D341Med (cell line): ENCODE data around the gene RAET1G.
"Not testable (repeated sequence)": the region's sequence is repeated elsewhere in the genome, so short reads cannot be mapped to it uniquely, and the experiment has no call there.

ENCODE experiments used
- DNase-seq: peaks from one replicate; pipeline ENCODE4 v3.0.0; 2012; ENCODE audit warnings: low spot score

RAET1G gene

DNA sequence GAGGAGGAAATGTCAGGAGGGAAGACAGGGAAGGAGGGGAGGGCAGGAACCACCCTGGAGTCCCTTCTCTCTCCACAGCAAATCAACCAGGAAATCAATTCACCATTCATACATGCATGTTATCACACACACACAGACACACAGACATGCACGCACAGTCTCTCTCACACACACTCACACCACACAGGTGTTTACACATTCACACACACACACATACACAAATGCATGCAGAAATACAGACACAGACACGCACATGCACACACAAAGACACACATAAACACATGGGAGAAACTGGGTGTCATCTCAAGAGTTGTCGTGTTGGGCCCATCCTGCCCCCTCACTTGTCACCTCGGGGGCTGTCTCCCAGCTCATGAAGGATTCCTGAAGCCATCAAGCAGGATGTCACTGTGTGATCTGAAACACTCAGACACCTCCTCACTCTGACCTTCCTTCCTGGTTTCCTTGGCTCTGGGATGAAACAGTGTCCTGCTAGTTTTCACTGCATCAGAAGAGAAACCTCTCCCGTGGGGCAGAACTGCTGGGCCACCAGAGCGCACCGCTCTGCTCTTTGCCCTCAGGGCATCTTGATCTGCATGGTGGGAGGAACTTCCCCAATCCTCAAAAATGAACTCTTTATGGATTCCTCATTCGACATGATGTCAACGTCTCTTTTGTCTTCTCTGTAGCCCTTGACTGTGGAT, 9.2 kb downstream of the RAET1G start:
- no peak for DNase-seq

GRCh38 chr6:149913085-149913484, 9.8 kb downstream of the RAET1G start:
- no peak for DNase-seq

DNA sequence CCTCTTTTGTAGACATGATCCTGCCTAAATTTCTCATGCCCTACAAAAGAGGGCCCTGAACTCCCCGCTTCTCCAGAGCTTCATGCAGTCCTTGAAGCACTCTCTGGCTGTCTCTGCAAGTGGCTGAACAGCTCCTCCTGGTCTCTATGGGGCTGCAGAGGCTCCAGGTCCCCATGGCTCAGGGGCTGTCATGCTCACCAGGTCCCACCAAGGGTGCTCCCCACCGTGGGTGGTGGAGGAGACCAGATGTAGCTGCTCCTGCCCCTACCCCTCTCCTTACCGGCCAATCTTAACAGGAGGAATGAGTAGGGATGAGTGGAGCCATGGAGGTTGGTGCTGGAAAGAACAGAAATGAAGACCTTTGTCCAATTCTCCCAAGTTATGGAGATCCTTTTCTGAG, 10.2 kb downstream of the RAET1G start:
- DNase-seq: not testable (repeated sequence)

GRCh38 chr6:149910721-149911151, 12.2 kb downstream of the RAET1G start:
- DNase-seq: no peak

GRCh38 chr6:149909701-149910470, 13.0 kb downstream of the RAET1G start:
- no peak for DNase-seq

DNA sequence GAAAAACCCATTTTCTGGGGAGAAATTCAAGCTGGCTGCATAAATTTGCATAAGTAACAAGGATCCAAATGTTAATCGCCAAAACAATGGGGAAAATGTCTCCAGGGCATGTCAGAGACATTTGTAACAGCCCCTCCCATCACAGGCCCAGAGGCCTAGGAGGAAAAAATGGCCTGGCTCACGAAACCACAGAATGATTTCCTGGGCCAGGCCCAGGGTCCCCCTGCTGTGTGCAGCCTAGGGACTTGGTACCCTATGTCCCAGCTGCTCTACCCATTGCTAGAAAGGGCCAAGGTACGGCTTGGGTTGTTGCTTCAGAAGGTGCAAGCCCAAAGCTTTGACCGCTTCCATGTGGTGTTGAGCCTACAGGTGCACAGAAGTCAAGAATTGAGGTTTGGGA, 14.4 kb downstream of the RAET1G start:
- not testable (repeated sequence) for DNase-seq

DNA sequence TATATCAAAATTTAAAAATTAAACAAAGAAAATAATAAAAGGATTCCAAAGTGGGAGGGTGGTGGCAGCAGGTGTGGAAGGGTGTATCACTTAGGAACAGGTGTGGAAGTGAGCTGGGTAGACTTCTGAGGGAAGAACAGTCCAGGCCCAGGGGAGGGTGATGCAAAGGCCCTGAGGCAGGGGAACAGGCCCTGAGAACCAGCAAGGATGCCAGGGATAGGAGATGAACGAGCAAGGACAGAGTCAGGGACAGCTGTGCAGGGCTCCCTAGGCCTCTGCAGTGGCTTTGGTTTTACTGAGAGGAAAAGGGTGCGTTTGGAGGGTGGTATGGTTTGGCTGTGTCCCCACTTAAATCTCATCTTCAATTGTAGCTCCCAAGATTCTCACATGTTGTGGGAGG, 15.6 kb downstream of the RAET1G start:
- DNase-seq: no peak

GRCh38 chr6:149906405-149906804, 16.5 kb downstream of the RAET1G start:
- DNase-seq: no peak

GRCh38 chr6:149905911-149906371, 17.0 kb downstream of the RAET1G start:
- DNase-seq: no peak

DNA sequence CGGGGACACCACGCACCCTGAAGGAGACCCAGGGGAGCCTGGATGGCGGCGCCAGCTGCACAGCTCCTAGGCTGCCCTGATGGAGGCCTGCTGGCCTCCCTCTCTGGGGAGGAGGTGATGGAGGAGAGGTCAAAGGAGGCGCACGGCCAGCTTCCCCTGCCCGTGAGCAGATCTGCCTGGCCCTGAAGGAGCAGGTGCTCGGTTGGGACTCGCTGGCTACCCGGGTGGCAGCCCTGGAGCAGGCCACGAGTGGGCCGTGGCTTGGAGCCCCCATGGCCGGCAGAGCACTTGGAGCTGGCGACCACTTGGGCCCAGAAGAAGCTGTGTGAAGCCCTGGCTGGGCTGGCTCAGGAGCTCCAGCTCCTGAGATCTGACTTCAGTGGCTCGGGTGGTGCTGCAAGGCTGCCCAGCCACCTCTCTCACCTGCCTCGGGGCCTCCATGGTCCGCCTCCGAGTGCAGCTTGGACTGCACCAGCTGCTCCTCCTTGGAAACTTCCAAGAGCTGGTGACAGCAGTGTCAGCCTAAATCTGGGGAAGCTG, 17.5 kb downstream of the RAET1G start:
- no peak for DNase-seq

GRCh38 chr6:149904661-149905370, 18.1 kb downstream of the RAET1G start:
- DNase-seq: no peak

DNA sequence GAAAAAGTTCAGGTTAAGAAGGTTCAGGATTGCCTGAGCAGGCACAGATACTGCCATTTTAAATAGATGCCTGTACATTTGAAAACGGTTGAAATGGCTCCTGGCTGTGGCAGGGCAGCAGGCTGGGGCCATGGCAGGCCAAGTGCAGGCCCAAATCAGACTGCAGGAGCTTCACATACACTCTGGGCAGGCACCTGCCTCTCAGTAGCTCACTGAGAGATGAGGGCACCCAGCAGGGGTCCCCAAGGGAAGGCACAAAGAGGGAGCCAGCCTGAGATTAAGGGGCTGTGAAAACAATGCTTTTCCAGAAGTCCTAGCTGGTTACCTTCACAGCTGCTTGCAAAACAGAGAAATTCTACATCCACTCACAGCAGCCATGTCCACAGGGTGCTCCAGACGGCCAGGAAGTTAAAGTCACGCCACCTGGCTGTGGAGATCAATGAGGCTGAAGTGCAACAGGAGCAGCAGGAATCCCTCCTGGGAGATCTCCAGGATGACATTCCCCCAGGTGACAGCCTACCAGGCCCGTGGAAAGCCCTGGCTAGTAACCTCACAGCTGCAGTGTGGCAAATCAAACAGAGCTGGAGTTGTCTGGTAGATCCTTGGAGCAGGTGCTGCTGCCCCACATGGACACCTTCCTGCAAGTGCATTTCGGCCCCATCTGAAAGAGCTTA, 18.8 kb downstream of the RAET1G start:
- DNase-seq: no peak

DNA sequence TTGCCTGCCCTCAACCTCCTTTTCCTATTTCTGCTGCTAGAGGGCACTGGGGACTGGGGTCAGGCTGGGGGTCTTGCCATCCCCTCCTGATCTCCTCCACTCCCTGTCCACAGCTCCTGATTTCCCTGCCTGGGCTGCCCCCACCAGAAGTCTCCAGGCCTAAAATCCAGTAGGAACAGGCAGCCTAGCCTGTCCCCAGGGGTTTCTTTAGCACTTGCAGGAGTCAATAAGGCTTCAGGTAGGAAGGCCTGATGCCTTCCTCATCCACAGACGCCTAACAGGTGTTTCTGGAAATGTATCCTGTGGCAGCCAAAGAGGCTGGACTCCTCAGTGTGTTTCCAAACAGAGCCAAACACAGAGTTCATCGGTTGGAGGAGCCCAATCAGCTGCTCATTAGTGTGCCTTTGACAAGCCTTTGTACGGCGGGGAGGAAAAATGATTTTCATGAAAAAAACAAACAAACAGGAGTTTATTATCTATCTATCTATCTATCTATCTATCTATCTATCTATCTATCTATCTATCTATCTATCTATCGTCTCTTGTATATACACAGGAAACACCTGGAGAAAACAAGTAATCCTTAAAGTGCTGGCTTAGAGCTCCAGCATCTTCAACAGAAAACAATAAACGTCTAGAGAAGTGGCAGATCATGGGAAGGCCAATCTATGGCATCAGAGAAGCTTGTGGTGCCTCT, 21.3 kb downstream of the RAET1G start:
- DNase-seq: no peak

GRCh38 chr6:149900620-149901443, 22.1 kb downstream of the RAET1G start:
- no peak for DNase-seq

- no peak for DNase-seq
These were observed 22.8 kb downstream of the RAET1G start for GRCh38 chr6:149899926-149900619.

DNA sequence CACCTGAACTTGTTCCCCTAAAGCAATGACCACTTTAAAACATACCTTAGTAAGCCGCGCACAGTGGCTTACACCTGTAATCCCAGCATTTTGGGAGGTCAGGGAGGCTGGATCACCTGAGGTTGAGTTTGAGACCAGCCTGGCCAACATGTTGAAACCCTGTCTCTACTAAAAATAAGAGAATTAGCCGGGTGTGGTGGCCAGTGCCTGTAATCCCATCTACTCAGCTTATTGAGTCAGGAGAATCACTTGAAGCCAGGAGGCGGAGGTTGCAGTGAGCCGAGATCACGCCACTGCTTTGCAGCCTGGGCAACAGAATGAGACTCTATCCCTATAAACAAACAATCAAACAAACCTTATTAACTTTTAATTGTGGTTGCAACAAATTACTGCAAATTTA, 23.4 kb downstream of the RAET1G start:
- no peak for DNase-seq

- DNase-seq: no peak
These were observed 24.0 kb downstream of the RAET1G start for GRCh38 chr6:149898966-149899365.

DNA sequence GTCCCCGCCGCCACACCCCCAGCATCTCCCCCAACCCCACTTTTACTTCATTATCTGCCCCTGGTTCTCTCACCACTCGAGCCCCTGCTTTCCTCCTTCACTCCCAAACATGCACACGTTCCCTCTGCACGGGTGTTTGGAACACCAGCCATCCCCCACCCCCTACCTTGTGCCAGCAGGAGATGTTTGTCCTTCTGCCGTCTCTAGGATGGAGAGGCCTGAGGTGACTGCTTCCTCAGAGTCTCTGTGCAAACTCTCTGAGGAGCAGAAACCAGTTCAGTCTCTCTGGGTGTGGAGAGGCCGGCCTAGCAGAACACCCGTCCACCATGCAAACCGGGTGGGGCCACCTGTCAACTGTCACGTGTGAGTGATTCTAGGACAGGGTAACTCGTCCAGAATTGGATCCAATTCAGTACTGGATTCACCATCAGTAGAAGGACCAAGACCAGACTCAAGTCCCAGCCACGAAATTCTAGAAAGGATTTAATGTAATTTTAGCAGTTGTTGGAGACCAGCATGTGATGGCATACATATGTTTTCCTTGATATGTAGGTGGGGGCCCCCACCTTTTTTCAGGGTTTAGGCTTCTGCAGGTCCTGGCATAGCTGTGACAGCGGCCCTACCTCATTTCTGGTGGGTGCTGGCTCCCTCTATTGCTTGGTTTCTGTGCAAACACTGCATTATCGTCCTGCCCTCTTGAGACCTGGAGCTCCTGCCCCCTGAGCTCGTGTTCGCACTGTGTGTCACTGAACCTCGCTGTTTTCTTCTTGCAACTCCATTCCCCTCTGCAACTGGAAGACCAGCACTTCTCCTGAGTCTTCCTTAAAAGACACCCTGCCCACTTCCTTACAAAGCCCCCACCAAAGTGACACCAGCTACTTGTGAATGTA, 24.8 kb downstream of the RAET1G start, which contains the start of gene RAET1E:
TSS of gene RAET1E (minus strand) at position 259 of the 890 bp plus-strand sequence. CDS start 7,212 bp downstream, outside the sequence.
- no peak for DNase-seq
